HG03135 (cell line): ENCODE data around the gene GALC.
"Not testable (repeated sequence)": the region's sequence is repeated elsewhere in the genome, so short reads cannot be mapped to it uniquely, and the experiment has no call there.

ENCODE experiments used
- ATAC-seq: cut with Tn5 transposase; IDR thresholded peaks from one replicate; pipeline ENCODE4 v1.9.1; 2021; ENCODE audit warnings: mild to moderate bottlenecking, moderate library complexity; ENCODE audit not compliant: unreplicated experiment

GALC gene

DNA sequence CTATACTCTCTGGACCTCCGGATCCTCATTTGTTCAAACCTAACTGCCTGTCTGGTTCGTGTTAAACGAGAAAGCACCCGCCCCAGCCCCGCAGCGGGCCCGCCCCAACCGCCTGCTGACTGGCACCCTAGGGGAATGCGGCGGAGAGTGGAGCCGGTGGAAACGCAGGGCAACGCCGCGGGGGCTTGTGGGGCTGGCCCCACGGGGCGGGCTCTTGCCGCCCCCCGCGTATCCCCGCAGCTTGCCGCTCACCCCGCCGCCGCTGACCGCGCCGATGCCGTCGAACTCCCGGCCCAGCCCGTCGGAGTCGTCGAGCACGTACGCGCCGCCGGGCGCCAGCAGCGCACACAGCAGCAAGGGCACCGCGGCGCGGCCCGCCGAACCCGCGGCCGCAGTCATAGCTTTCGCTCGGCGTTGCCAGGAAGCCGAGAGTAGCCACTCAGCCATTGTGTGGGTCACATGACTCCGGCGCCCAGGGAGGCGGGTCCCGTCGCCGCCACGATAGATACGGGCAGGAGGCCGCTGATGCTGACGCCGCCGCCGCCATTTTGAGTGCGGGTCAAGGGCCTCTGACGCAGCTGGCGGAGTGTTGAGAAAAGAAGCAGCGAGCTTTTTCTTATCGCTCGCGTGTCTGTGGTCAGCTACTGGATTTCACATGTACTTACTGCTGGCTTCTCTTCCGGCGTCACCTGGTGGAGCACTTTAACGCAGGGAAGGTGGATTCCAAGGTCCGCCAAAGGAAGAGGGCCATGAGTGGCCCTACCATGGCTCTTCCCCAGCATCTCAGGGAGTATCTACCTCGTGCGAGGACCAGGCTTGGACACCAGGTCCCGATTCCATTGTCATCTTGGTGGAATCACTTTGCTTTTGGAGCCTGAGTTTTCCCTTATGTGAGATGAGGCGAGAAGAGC lies at the start of gene GALC:
Gene GALC, minus strand, starts transcription at position 465 of the 911 bp plus-strand sequence. Its CDS starts 18 bp downstream, at position 447.
- peak; percentile 93 for ATAC-seq

DNA sequence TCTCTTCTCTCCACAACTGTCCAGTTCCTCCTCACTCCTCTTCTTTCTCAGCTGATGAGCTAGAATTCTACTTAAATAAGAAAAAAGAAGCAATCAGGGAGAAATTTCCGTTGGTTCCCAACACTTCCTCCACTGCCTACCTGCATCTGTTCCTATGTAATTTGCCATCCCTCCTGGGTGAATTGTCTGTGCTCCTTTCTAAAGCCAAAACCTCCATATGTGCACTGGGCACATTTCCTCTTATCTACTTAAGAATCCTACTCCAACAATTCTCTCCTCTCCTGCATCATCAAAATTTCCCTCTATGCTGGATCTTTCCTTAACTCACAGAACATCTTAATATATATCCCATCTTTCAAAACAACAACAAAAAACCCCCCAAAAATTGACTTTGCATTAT lies 47.2 kb upstream of the GALC start:
- ATAC-seq = no peak

DNA sequence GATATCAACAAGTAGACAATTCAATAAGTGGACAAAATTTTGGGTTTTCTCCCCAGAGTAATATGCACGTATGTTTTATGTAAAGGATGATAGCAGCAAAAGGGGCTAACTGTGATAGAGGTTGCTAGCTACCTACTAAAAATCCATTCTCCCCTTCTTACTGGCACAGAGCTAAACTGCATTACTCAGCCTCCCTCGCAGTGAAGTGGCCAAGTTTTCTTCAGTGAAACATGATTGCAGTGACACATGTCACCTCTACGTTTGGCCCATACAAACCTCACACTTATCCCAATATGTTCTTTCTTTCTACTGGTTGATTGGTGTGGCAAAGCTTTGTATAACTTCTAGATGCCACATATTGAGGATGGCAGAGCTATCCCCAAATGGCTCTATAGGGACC lies 46.2 kb upstream of the GALC start:
- no peak for ATAC-seq

DNA sequence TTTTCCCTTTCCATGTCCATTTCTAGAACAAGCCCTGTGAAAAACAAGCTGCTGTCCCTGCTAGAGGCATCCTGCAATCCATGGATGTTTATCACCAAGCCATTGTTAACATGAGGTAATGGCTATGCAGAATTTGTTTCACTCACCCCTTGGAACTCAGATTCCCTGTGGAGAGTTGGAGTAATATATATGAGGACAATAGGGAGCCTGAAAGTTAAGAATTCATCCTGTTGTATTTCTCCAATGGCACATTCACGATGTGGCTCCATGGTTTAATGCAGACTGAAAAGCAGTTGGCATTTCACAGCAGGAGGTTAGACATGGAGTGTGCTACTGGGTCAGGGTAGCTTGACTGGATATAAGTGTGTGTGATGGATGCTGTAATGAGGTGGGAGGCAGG lies 44.3 kb upstream of the GALC start:
- no peak for ATAC-seq

DNA sequence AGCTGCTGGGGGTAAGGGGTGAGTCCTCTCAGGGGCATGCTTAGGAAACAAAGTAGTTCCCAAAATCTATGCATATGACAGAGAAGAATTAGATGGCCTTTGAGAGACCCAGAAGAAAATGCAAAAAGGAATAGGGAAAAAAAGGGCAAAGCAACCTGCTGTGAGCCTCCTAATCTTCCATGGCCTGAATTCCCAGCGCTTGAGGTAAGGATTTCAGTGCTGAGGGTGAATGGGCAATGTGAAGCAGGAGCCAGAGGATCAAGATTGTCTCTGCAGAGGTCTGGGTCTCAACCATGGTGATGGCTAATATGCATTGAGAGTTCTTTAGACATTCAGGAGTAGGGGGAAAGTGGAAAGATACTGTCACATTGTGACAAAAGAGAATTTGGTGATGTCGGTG lies 43.4 kb upstream of the GALC start:
- ATAC-seq = no peak

DNA sequence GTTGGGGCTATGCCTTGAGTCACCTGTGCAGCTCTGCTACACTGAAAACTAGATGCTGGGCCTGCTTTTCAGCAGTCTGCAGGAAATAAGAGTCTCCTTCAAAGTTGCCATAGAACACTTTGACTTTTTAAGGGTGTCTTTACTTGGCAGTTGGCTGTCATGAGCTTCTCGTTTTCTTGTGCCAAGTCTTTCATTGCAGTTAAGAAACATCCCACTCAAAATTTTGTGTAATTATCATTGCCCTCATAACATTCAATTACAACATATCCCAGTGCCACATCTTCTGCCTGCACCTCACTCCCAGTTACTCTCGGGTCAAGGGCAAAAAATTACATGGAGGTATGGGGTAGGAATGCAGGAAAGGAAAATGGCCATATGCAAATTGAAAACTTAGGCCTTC lies 41.1 kb upstream of the GALC start:
- no peak for ATAC-seq

GRCh38 chr14:88032373-88032772 lies 39.4 kb upstream of the GALC start:
- no peak for ATAC-seq

DNA sequence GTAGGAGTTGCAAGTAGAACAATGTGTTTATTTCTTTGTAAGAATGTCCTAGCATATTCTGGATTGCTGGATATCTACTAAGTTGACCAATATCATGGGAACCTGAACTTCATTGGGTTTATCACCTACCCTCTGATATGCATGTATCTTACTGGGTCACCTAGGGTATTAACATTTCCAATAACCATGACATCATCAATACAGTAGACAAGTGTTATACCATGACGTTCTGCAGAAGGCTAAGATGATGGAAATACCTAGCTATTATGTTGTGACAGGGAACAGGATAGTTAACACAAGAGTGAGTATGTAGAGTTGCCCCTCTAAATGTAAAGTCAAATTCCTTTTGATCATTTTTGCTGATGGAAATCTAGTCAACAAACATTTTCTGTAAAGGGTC lies 37.9 kb upstream of the GALC start:
- ATAC-seq = no peak

DNA sequence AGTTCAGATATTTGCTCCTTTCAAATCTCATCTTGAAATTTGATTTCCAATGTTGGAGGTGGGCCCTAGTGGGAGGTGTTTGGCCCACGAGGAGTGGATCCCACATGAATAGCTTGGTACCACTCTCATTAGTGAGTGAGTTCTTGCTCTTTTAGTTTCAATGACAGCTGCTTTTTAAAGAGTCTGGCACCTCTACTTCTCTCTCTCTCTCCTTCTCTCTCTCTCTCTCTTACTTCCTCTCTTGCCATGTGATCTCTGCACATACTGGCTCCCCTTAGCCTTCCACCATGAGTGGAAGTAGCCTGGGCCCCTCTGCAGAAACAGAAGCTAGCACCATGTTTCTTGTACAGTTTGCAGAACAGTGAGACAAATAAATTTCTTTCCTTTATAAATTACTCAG lies 37.1 kb upstream of the GALC start:
- no peak for ATAC-seq

DNA sequence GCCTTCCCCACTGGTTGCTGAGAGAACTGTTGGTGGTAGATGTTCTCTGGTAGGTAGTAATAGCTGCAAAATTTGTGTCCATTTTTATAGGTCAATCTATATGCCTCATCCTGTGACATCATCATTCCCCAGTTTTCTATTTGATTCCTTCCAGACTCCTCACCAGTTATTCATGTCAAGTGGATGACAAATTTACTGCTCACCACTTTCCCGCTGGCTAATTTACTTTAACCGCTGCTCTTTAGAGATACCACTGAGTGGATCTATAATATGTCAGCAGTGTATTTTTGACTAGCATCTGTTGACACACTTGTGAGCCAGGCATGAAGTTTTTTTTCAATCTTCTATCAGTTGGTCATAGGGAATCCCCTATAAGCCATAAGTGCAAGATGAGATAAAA lies 36.5 kb upstream of the GALC start:
- ATAC-seq = no peak

- no peak for ATAC-seq
Observed at GRCh38 chr14:88026890-88027289, 33.9 kb upstream of the GALC start.

DNA sequence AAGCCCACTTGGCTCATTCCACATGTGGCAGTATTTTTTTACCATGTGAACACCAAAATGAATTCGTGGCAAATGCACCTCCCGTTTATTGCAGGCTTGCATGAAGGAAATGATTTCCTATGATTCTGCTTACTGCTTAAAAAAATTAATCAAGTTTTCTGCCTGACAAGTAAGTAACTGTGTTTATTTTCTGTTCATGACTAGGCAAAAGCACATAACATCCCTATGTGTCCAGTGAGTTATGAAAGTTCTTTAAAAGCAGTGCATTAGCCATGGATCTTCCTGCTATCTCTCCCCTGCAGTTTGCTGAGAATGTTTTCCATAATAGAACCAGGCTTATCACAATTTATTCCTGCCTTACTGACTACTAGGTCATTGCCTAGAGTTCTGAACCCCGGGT lies 32.3 kb upstream of the GALC start:
- ATAC-seq = no peak

DNA sequence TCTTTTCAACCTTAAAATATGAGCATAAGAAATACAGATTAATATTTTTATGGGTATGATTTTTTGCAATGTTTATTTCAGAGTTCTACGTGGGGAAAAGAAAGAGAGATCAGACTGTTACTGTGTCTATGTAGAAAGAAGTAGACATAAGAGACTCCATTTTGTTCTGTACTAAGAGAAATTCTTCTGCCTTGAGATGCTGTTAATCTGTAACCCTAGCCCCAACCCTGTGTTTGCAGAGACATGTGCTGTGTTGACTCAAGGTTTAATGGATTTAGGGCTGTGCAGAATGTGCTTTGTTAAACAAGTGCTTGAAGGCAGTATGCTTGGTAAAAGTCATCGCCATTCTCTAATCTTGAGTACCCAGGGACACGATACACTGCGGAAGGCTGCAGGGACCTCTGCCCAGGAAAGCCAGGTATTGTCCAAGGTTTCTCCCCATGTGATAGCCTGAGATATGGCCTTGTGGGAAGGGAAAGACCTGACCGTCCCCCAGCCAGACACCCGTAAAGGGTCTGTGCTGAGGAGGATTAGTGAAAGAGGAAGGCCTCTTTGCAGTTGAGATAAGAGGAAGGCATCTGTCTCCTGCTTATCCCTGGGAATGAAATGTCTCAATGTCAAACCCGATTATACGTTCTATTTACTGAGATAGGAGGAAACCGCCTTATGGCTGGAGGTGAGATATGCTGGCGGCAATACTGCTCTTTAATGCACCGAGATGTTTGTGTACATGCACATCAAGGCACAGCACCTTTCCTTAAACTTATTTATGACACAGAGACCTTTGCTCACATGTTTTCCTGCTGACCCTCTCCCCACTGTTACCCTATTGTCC lies 31.5 kb upstream of the GALC start:
- ATAC-seq = not testable (repeated sequence)

DNA sequence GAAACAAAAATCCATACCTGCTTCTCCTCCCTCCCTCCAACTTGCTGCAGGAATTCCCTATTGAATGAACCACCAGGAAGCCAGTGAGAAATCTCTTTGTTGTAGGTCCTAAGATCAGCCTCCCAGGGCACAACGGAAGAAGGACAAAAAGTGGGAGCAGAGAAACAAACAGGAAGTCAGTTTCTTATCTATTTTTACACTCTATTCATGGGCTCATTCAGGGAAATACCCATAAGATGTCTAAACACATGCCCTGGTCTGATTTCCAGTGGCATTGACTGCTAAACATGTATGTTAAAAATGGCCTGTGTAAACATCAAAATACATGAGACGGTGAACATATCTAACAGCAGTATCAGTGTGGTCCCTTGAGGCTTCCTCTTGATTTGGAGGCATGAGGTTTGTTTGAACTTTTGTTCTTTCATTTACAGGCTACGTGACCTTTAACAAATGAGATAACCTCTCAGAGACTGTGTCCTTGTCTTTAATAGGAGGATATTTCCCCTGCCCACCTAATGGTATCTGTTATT lies 30.7 kb upstream of the GALC start:
- no peak for ATAC-seq

DNA sequence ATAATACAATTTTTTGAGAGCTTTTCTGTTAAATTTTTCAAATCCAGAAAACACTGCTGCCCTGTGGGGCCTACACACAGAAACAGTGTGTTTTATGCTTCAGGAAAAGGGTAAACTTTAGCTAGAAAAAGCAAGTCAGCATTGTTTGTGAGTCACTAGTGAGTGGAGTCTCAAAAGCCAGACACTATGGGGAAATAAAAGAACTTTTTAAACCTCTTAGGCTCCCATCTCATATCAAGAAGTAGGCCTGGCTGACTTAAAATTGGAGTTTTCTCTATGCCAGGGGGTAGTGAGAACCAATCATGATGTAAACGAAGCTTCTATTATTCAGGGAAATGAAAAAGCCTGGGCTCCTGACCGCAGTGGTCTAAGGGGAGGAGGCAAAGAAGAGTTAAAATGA lies 24.6 kb upstream of the GALC start:
- ATAC-seq = no peak

- ATAC-seq = no peak
Observed at GRCh38 chr14:88016768-88017167, 23.8 kb upstream of the GALC start.

GRCh38 chr14:88013750-88014349 lies 20.9 kb upstream of the GALC start:
- ATAC-seq = peak; percentile 86

GRCh38 chr14:88012495-88012894 lies 19.5 kb upstream of the GALC start:
- no peak for ATAC-seq

DNA sequence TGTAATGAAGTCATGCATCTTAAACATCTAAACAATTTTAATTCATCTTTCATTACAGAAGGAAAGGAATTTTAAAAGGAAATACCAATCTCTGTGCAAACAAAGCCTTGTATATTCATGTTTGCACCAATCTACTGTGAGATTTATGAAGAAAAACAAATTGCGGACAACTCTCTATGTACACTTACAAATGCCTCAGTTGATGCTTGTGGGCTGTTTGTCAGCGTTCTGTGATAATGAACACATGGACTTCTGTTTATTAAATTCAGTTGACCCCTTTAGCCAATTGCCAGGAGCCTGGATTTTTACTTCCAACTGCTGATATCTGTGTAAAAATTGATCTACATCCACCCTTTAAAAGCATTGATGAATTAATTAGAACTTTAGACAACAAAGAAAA lies 17.3 kb upstream of the GALC start:
- no peak for ATAC-seq

- no peak for ATAC-seq
Observed at GRCh38 chr14:88009486-88009885, 16.5 kb upstream of the GALC start.

DNA sequence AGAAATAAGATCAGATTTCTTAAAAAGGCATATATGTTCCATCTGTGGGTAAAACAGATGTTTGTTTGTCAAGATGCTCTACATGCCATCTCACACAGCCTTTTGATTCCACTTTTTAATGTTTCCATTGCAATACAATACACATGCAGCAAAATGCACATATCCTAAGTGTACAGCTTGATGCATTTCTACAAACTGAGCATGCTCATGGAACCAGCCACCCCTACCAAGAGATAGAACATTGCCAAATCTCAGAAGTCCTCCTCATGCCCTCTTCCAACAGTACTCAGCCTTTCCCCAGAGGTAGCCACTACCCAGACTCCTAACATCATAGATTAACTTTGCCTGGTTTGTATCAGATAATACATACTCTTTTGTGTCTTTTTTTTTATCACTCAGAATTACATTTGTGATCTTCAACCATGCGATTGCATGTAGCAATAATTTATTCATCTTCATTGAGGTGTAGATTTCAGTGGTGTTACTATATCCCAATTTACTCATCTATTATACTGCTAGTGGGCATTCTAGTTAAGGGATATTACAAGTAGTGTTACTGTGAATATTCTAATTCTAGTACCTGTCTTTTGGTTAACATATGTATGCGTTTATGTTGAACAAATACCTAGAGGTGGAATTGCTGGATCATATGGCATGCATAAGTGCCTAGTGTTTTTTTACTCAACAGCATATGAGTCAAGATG lies 15.2 kb upstream of the GALC start:
- ATAC-seq = no peak
